Kidney (tissue), 14 donors: Measurements from ENCODE around the gene BLOC1S4. TPM values are rescaled to one million over a fixed set of nuclear protein-coding genes. Genes with fewer than 3 reads are reported as not detected.

ENCODE experiments used
- DNase-seq, 5 donors: peaks; one replicate each; pipeline ENCODE4 v3.0.0-alpha.2; 2013 to 2020
- FAIRE-seq: peaks from 2 replicates; lab custom pipeline; 2012; peaks lifted over from hg19 to GRCh38; lab: Jason Lieb, UNC
- H3K27ac ChIP-seq, 2 donors: one replicate each; pipeline ENCODE4 v1.7.0; 2013; ENCODE audit warnings: low read depth in 2 of 2, low read length in 2 of 2, inconsistent platforms in 1 of 2
- H3K27me3 ChIP-seq: one replicate; pipeline ENCODE4 v1.7.1; 2013; ENCODE audit warnings: low read length, inconsistent platforms; ENCODE audit not compliant: control insufficient read depth, insufficient read depth
- H3K36me3 ChIP-seq, 3 donors: one replicate each; pipeline versions ENCODE4 v1.7.0 to v1.7.1; 2013; ENCODE audit warnings: low read length in 3 of 3, control low read depth in 1 of 3, inconsistent platforms in 1 of 3; ENCODE audit not compliant: insufficient read depth in 3 of 3, control insufficient read depth in 2 of 3
- H3K4me1 ChIP-seq, 3 donors: one replicate each; pipeline versions ENCODE4 v1.7.0 to v1.7.1; 2013; ENCODE audit warnings: low read length in 3 of 3, inconsistent platforms in 1 of 3, low read depth in 1 of 3; ENCODE audit not compliant: control insufficient read depth in 2 of 3, insufficient read depth in 2 of 3
- H3K4me3 ChIP-seq, 3 donors: one replicate each; pipeline versions ENCODE4 v1.7.0 to v1.8.1; 2013; ENCODE audit warnings: low read length in 3 of 3, control low read depth in 1 of 3, inconsistent platforms in 1 of 3
- H3K9ac ChIP-seq, 3 donors: one replicate each; pipeline versions ENCODE4 v1.7.0 to v1.7.1; 2013; ENCODE audit warnings: low read length in 3 of 3, control low read depth in 1 of 3, inconsistent platforms in 1 of 3
- H3K9me3 ChIP-seq, 3 donors: one replicate each; pipeline versions ENCODE4 v1.7.0 to v1.7.1; 2013; ENCODE audit warnings: low read length in 3 of 3, control low read depth in 1 of 3, inconsistent platforms in 1 of 3; ENCODE audit not compliant: control insufficient read depth in 2 of 3, insufficient read depth in 1 of 3
- CTCF ChIP-seq: IDR thresholded peaks from 3 replicates; pipeline ENCODE4 v1.5.1; 2012; ENCODE audit warnings: mild to moderate bottlenecking, moderate library complexity, borderline replicate concordance; ENCODE audit not compliant: insufficient read depth; ENCODE audit errors: extremely low read depth
- intact Hi-C: fragments of 100-400 bp; cut with DNase I; formaldehyde crosslinking; loops from one replicate; pipeline ENCODE4 v1.11.1; 2022
- polyA plus RNA-seq: library from polyadenylated mRNA; stranded (reverse); fragments of 350-450 nt; fragmentation: Illumina TruSeq; extraction: RNeasy Lipid Tissue Mini Kit (QIAGEN cat#74804); gene quantifications from one replicate; pipeline ENCODE4 v1.2.3, GENCODE V29; 2014; ENCODE audit warnings: low read depth, low replicate concordance; ENCODE audit not compliant: insufficient read depth
- total RNA-seq: library from RNA; stranded (reverse); fragmentation: NEBNext Ultra II Directional; extraction: Animal tissue kit (Norgen Biotek cat#: 25700); gene quantifications from one replicate; pipeline ENCODE4 v1.2.1, GENCODE V29; 2021
- donor health status: control.
- donor health status: control.
- donor health status: control.
- donor health status: control.
- donor health status: control.
- donor health status: DM: yes; HTN: yes; CAD: no.
- donor health status: Normal renal cell carcinoma (clear cell type).

BLOC1S4 gene
- total and polyA plus RNA-seq, 2 donors from 2014 or later = 12.3 to 14.2 TPM

- FAIRE-seq (no peak), DNase-seq (no peak)
- intact Hi-C loops = loop anchor here (5.0 kb wide), 1 partner anchor 144 kb away; no protein-coding TSS in a partner anchor
- no peak overlapping the region for H3K4me3 ChIP-seq
- no peaks in the 10 kb centered on the region for H3K4me1 ChIP-seq
- H3K9me3 ChIP-seq = peaks cover 0 to 5% (median 0%) of the 10 kb centered on the region in 3 donors
- no peaks in the 10 kb centered on the region for H3K27me3 ChIP-seq
- no peak overlapping the region for H3K27ac ChIP-seq
- no peaks in the 10 kb centered on the region for H3K36me3 ChIP-seq
- no peak overlapping the region for H3K9ac ChIP-seq
- TF ChIP-seq CTCF = no peak
These were observed 12.5 kb downstream of the BLOC1S4 start for GRCh38 chr4:6728320-6729029.

- no peak overlapping the region for H3K4me3 ChIP-seq
- peak in 1 of 5 donors; percentile 34 for DNase-seq
- no peak overlapping the region for H3K27ac ChIP-seq
- no peaks in the 10 kb centered on the region for H3K4me1 ChIP-seq
- no peaks in the 10 kb centered on the region for H3K36me3 ChIP-seq
- TF ChIP-seq CTCF = no peak
- intact Hi-C loops = no loop called here
- H3K9ac ChIP-seq = no peak overlapping the region
- FAIRE-seq = no peak
- H3K27me3 ChIP-seq = no peaks in the 10 kb centered on the region
- H3K9me3 ChIP-seq = peaks cover 0 to 2% (median 0%) of the 10 kb centered on the region in 3 donors
These were observed 14.8 kb downstream of the BLOC1S4 start for GRCh38 chr4:6730603-6731317.

GRCh38 chr4:6731318-6731675, 15.3 kb downstream of the BLOC1S4 start:
- no peak overlapping the region for H3K4me3 ChIP-seq
- no peaks in the 10 kb centered on the region for H3K36me3 ChIP-seq
- FAIRE-seq (no peak), DNase-seq (no peak)
- H3K9ac ChIP-seq = no peak overlapping the region
- H3K27ac ChIP-seq = no peak overlapping the region
- no peaks in the 10 kb centered on the region for H3K27me3 ChIP-seq
- H3K4me1 ChIP-seq = no peaks in the 10 kb centered on the region
- no peaks in the 10 kb centered on the region for H3K9me3 ChIP-seq
- intact Hi-C loops = no loop called here
- no peak for TF ChIP-seq CTCF
